DOHH2 (cell line): ENCODE measurements around the gene RBM39.

Experiments used
- CTCF ChIP-seq: fragments of 200-600 bp; sonication (generic); IDR thresholded peaks from one replicate; pipeline ENCODE4 v1.5.1; 2014; ENCODE audit warnings: antibody characterized with exemption, mild to moderate bottlenecking, low read depth, low read length; ENCODE audit not compliant: poor library complexity, severe bottlenecking
- EZH2phosphoT487 ChIP-seq: fragments of 200-600 bp; sonication (generic); IDR thresholded peaks from 2 replicates; pipeline ENCODE4 v1.6.1; 2017; ENCODE audit warnings: borderline replicate concordance, mild to moderate bottlenecking, antibody characterized with exemption, low read length, moderate library complexity, mixed read lengths

DNA sequence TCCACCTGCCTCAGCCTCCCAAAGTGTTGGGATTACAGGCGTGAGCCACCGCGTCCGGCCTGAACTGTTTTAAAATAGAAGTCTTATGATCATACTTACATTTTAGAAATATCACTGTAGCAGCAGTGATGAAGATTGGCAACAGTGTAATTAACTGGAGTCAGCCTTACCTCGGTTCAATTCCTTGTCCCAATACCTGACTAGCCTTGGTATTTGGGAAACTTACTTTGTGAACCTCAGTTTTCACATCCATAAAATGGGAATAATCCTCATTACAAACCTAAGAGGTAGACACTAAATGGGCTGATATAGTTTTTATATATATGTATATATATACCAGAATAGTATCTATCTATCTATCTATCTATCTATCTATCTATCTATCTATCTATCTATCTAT, 49.0 kb upstream of the RBM39 start:
- TF ChIP-seq CTCF (no peak), EZH2phosphoT487 (no peak)
